Measurements from ENCODE around the gene IFT43. TPM values are rescaled to one million over a fixed set of nuclear protein-coding genes. Genes with fewer than 3 reads are reported as not detected.

IFT43 gene
- total RNA-seq, 1 experiment from 2014 or later, result 17.5 TPM

DNA sequence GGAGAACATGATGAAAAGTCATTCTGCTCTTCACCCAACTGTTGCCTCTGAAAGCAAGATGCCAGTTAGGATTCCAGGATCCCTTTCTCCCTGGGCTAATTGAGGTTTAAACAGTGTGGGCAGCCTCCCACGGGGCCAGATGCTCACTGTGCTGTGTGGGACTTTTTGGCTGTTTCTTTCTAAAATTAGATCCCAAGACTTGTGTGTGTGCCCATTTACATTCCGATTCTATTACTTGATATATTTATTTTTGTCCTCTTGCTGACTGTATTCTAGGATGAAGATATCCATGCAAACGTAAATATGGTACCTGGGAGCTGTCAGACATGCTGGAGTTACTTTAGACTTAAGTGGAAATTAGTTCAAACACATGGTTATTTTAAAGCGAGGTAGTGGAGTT, 6.2 kb downstream of the IFT43 start (continued):
- TF ChIP-seq ARID4B (CRISPR knock-in tag; IDR thresholded peaks at IDR 0.05; ENCODE audit: borderline replicate concordance) (no peak), CBFB (CRISPR knock-in tag; IDR thresholded peaks at IDR 0.05; ENCODE audit: low read depth) (no peak)
- TF ChIP-seq, protein P1, sequence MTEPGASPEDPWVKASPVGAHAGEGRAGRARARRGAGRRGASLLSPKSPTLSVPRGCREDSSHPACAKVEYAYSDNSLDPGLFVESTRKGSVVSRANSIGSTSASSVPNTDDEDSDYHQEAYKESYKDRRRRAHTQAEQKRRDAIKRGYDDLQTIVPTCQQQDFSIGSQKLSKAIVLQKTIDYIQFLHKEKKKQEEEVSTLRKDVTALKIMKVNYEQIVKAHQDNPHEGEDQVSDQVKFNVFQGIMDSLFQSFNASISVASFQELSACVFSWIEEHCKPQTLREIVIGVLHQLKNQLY (CRISPR knock-in tag; IDR thresholded peaks at IDR 0.05), result no peak

- H3K4me1 Mint-ChIP-seq, result no peaks in the 10 kb centered on the region
- H3K27ac Mint-ChIP-seq, result no peak overlapping the region
- H3K4me3 Mint-ChIP-seq, result no peak overlapping the region
- H3K36me3 Mint-ChIP-seq, result no peaks in the 10 kb centered on the region; the same call in 1 of the 2 replicates
- ATAC-seq, result no peak
- no peak for TF ChIP-seq ZNF396 (CRISPR knock-in tag; IDR thresholded peaks at IDR 0.05; ENCODE audit: borderline replicate concordance)
- TF ChIP-seq CTCF (IDR thresholded peaks at IDR 0.05), result no peak
- TF ChIP-seq GABPB1 (CRISPR knock-in tag; IDR thresholded peaks at IDR 0.05), result no peak
- no peak for TF ChIP-seq GTF2I (CRISPR knock-in tag; conservative IDR thresholded peaks at IDR 0.05)
- no peak for TF ChIP-seq ZNF425 (CRISPR knock-in tag; conservative IDR thresholded peaks at IDR 0.05)
- TF ChIP-seq EMX1 (CRISPR knock-in tag; IDR thresholded peaks at IDR 0.05), result no peak
- TF ChIP-seq RELA (CRISPR knock-in tag; IDR thresholded peaks at IDR 0.05; ENCODE audit: borderline replicate concordance), result no peak
- TF ChIP-seq TEAD1 (CRISPR knock-in tag; IDR thresholded peaks at IDR 0.05), result no peak
- no peak for TF ChIP-seq ZNF263 (CRISPR knock-in tag; IDR thresholded peaks at IDR 0.05; ENCODE audit: low read depth)
- no peak for TF ChIP-seq ELF4 (CRISPR knock-in tag; IDR thresholded peaks at IDR 0.05; ENCODE audit: low read depth)
- TF ChIP-seq NR2C2 (CRISPR knock-in tag; IDR thresholded peaks at IDR 0.05), result no peak
- TF ChIP-seq, protein P2, sequence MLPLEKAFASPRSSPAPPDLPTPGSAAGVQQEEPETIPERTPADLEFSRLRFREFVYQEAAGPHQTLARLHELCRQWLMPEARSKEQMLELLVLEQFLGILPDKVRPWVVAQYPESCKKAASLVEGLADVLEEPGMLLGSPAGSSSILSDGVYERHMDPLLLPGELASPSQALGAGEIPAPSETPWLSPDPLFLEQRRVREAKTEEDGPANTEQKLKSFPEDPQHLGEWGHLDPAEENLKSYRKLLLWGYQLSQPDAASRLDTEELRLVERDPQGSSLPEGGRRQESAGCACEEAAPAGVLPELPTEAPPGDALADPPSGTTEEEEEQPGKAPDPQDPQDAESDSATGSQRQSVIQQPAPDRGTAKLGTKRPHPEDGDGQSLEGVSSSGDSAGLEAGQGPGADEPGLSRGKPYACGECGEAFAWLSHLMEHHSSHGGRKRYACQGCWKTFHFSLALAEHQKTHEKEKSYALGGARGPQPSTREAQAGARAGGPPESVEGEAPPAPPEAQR (CRISPR knock-in tag; IDR thresholded peaks at IDR 0.05), result no peak
- TF ChIP-seq STAT6 (CRISPR knock-in tag; conservative IDR thresholded peaks at IDR 0.05; ENCODE audit: low read depth), result no peak
- TF ChIP-seq ZNF416 (CRISPR knock-in tag; IDR thresholded peaks at IDR 0.05), result no peak
- no peak for TF ChIP-seq ZNF232 (CRISPR knock-in tag; IDR thresholded peaks at IDR 0.05)
- TF ChIP-seq ZMAT4 (CRISPR knock-in tag; IDR thresholded peaks at IDR 0.05), result no peak
- TF ChIP-seq, protein P3, sequence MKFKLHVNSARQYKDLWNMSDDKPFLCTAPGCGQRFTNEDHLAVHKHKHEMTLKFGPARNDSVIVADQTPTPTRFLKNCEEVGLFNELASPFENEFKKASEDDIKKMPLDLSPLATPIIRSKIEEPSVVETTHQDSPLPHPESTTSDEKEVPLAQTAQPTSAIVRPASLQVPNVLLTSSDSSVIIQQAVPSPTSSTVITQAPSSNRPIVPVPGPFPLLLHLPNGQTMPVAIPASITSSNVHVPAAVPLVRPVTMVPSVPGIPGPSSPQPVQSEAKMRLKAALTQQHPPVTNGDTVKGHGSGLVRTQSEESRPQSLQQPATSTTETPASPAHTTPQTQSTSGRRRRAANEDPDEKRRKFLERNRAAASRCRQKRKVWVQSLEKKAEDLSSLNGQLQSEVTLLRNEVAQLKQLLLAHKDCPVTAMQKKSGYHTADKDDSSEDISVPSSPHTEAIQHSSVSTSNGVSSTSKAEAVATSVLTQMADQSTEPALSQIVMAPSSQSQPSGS (CRISPR knock-in tag; IDR thresholded peaks at IDR 0.05; ENCODE audit: borderline replicate concordance, low read depth), result no peak
- no peaks in the 10 kb centered on the region for H3K9me3 Mint-ChIP-seq
- no peak for DNase-seq (ENCODE audit: low spot score)
- H3K27me3 Mint-ChIP-seq (ENCODE audit: low read depth), result no peaks in the 10 kb centered on the region
- CTCF ChIA-PET, result interaction anchor here (0.5 to 1.5 kb wide), 4 partner anchors 11 to 87 kb away, joined by 3 to 4 read pairs (median 3); no protein-coding TSS in a partner anchor
- POLR2A ChIA-PET, result no interaction called here
These were observed 8.0 kb downstream of the IFT43 start for GRCh38 chr14:75993567-75994041.
